NK-92 (cell line): ENCODE results near the gene POMGNT2.
"Not testable (repeated sequence)": the region's sequence is repeated elsewhere in the genome, so short reads cannot be mapped to it uniquely, and the experiment has no call there.

Source experiments
- DNase-seq: peaks from one replicate; lab custom pipeline; 2025; ENCODE audit not compliant: unreplicated experiment; lab: John Stamatoyannopoulos, UW

The POMGNT2 gene

GRCh38 chr3:43077261-43077660, 28.6 kb downstream of the POMGNT2 start:
- no peak for DNase-seq

- no peak for DNase-seq
Observed at GRCh38 chr3:43076857-43077256, 29.0 kb downstream of the POMGNT2 start.

GRCh38 chr3:43075904-43076661, 29.8 kb downstream of the POMGNT2 start:
- no peak for DNase-seq

DNA sequence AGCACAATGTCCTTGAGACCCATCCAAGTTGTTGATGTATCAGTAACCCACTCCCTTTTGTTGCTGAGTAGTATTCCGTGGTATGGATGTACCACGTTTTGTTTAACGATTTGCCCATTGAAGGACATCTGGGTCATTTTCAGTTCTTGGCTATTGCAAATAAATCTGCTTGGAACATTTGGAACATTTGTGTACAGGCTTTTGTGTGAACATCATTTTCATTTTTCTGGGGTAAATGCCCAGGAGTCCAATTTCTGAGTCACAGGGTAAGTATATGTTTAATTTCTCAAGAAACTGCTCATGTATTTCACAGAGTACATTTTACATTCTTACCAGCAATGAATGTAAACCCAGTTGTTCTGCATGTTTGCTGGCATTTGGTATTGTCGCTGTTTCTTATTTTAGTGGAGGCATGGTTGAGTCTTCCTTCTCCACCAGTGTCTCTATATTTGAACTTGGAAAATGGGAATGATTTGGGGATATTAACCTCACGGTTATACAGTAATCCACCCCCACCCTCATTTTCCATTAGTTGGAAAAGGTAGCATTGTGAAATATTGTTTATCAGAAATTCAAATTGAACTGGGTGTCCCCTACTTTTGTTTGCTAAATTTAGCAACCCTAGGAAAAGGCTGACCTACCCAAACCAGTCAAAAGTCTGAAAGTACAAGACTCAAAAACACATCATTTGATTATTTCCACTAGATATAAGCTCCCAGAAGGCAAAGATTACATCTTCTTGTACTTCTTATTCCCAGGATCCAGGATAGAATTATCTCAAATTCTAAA, 30.8 kb downstream of the POMGNT2 start:
- DNase-seq: no peak

DNA sequence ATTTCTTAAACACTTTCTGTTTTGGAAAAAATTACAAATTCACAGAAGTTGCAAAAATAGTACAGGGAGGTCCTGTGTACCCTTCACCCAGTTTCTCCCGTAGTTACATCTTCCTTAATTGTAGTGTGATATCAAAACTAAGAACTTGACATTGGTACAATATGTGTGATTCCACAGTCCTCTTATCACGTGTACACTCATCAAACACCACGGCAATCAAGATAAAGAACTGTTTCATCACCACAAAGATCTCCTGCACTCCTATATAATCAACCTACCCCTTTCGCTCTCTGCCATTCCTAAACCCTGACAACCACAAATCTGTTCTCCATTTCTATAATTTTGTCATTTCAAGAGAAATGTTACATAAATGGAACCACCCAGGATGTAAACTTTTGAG, 31.4 kb downstream of the POMGNT2 start:
- DNase-seq: no peak

GRCh38 chr3:43073836-43074220, 32.1 kb downstream of the POMGNT2 start:
- DNase-seq: no peak

DNA sequence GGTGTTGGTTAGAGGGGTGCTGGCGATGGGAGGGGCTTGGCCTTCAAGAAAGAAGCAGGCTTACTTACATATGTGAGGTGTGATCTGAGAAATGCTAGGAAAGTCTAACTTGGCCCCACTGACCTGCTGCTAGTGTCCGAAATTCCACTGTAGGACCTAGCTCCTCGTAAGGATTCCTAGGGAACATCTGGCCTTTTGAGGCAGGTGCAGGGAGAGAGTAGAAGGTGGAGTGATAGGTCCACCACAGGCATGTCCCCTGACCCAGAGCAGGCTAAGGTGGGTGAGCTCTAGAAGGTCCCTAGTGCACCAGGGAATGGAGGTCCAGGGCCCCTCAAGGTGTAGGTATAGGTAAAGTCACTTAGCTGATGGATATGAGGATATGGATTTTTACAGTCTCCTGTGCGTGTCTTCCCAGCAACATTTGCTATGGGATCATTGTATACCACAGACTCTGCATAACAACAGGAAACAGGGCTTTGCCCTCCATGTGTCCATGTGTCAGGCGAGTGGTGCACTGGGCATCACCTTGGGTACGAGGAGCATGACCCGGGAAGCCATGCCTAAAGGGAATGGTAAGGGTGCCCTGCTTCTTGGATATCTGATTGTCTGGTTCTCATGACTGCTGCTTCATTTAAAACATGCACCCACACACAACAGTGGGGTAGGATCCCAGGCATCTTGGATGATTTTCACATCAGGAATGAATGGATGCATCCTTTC, 32.6 kb downstream of the POMGNT2 start:
- no peak for DNase-seq

- no peak for DNase-seq
Observed at GRCh38 chr3:43072361-43072760, 33.5 kb downstream of the POMGNT2 start.

DNA sequence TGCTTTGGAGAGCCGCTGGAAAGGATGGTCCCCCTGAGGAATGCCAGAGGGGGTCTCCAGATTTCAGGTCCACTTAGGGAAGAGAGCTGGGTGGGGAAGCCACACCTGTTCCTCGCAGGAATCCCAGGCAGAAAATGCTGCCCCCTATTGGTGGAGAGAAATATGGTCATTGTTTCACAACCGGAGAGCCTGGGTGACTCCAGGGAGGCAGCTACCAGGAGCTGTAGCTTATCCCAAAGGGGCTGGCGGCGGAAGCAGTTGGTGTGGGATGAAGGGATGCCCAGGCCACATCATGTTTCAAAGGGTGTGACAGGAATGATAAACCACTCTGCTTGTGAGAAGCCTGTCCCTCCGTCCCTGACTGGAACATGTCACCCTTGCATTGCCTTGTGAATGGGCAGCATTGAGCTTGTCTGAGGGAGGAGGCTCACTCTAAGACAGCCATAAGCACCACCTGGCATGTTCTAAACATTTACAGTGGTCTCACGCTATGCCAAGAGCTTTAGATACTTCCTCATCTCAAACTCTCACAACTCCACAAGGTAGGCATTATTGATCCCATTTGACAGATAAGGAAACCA, 34.5 kb downstream of the POMGNT2 start:
- DNase-seq: no peak

DNA sequence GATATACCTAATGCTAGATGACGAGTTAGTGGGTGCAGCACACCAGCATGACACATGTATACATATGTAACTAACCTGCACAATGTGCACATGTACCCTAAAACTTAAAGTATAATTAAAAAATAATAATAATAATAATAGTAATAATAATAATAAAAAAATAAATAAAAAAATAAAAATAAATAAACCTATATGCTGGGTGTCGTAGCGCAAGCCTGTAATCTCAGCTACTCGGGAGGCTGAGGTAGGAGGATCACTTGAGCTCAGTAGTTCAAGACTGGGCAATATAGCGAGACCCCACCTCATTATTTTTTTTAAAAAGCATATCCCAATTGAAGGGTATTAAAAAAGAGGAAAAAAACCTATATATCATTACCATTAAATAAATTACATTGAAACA, 35.2 kb downstream of the POMGNT2 start:
- not testable (repeated sequence) for DNase-seq

GRCh38 chr3:43063114-43063513, 42.8 kb downstream of the POMGNT2 start:
- DNase-seq: no peak

GRCh38 chr3:43062564-43063040, 43.3 kb downstream of the POMGNT2 start:
- DNase-seq: no peak

DNA sequence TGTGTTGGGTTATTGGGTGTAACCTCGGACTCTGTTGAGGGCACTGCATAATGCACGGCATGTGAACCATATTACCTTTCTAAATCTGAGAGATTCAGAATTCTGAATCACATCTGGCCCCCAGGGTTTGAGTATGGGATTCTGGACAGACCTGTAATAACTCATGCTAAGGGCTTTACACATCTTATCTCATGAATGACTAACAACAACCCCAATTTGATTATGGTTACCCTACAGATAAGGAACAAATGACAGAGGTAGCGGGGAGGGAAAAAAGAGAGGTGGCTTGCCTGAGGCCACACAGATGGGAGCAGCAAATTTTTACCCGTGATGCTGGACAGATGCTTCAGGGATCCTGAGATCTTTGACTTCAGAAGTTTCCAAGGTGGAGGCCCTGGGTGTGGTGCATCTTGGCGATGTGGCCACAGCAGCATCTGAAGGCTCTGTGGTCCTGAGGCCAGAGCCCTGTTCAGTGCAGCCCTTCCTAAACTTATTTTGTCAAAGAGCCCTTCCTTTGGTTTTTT, 43.8 kb downstream of the POMGNT2 start:
- DNase-seq: no peak

- DNase-seq: no peak
Observed at GRCh38 chr3:43061101-43061895, 44.6 kb downstream of the POMGNT2 start.

DNA sequence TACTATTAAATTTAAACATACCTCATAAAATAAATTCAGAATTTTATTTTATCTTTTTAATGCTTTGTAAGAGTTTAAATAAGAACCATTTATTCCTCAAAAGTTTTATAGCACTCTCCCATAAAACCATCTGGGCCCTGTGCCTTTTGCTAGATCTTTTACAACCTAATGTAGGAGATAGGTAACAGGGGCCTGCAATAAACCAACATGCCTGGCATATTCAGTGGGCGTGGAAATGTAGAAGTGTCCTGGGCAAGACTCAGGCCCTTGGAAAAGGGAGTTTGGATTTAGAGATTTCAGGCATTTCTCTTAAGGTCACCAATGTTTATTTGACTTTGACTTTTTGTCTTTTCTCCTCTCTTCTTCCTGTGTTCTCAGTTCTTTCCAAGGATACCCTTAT, 46.4 kb downstream of the POMGNT2 start:
- DNase-seq: no peak

GRCh38 chr3:43055806-43056770, 49.8 kb downstream of the POMGNT2 start:
- DNase-seq: no peak

DNA sequence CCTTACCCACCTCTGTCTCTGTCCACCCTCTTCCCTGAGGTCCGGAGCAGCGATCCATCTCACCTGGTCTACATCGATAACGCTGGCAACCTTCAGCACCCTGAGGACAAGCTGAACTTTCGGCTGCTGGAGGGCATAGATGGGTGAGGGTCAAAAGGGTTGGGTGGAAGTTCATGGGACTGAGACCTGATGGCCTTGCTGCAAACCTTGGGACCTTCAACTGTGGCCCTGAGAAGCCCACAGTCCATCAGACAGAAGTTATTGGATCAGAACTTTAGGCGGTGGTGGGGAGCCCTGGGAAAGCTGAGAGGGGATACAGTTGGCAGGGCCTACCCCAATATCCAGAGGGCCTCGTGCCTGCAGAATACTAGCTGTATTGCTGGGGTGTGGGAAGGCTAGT, 50.5 kb downstream of the POMGNT2 start:
- no peak for DNase-seq

DNA sequence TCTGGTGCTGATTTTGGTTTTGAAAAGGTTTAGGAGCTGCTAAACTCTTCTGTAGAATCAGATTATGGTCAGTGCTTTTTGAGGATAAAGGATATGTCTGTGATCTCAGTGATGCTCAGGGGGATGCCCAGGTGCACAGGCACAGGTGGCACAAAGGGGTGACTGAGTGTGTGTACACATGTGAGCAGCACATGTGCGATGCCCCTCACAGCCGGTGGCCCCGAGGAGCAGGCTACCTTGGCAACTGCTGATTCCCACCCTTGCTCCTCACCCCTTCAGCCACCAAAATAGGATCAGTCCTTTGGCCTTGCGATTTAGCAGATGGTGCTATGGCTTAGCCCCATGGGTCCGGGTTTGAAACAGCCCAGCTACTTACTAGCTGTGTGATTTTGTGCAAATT, 51.1 kb downstream of the POMGNT2 start:
- no peak for DNase-seq

- DNase-seq: no peak
Observed at GRCh38 chr3:43053291-43053690, 52.6 kb downstream of the POMGNT2 start.
